K562 (cell line): ENCODE data around the gene CCDC78. TPM values are rescaled to one million over a fixed set of nuclear protein-coding genes. Genes with fewer than 3 reads are reported as not detected.
A peak's percentile ranks its signal among the peaks of the same experiment; 100 is the strongest.

Experiments
- CEBPG ChIP-seq, 3 experiments: fragments of 200-800 bp in 1 of 3; sonication (Bioruptor generic) in 1 of 3; sonication (generic) in 1 of 3; formaldehyde crosslinking in 1 of 3; IDR thresholded peaks in 2 of 3; conservative IDR thresholded peaks in 1 of 3; 2 replicates each; pipeline versions ENCODE4 v1.6.1 to v1.8.0; 2016 to 2022; ENCODE audit warnings: missing compliant biosample characterization in 2 of 3, missing genetic modification characterization in 2 of 3, mild to moderate bottlenecking in 1 of 3, missing genetic modification reagents in 1 of 3
- CREB1 ChIP-seq, 2 experiments: sonication (generic) in 1 of 2; formaldehyde crosslinking in 1 of 2; IDR thresholded peaks; 2 replicates each; pipeline versions ENCODE4 v1.6.1 to v1.8.0; 2012 to 2022; ENCODE audit warnings: inconsistent platforms in 1 of 2, mild to moderate bottlenecking in 1 of 2, missing genetic modification reagents in 1 of 2, moderate library complexity in 1 of 2
- DPF2 ChIP-seq: fragments of 450-650 bp; IDR thresholded peaks from 2 replicates; pipeline ENCODE4 v1.6.1; 2016
- ETS2 ChIP-seq: IDR thresholded peaks from 2 replicates; pipeline ENCODE4 v1.6.1; 2016; ENCODE audit warnings: borderline replicate concordance, missing genetic modification characterization, mild to moderate bottlenecking, moderate library complexity, missing compliant biosample characterization; ENCODE audit not compliant: poor library complexity, severe bottlenecking
- FOXJ3 ChIP-seq: sonication (generic); formaldehyde crosslinking; IDR thresholded peaks from 2 replicates; pipeline ENCODE4 v1.4.0; 2020; ENCODE audit warnings: mild to moderate bottlenecking, missing genetic modification reagents
- HMG20A ChIP-seq: fragments of 450-650 bp; formaldehyde crosslinking; conservative IDR thresholded peaks from 2 replicates; pipeline ENCODE4 v1.4.0; 2020; ENCODE audit warnings: mild to moderate bottlenecking, mixed read lengths
- JUNB ChIP-seq: fragments of 450-650 bp; formaldehyde crosslinking; conservative IDR thresholded peaks from 2 replicates; pipeline ENCODE4 v1.4.0; 2020; ENCODE audit warnings: mild to moderate bottlenecking
- KAT8 ChIP-seq: fragments of 450-650 bp; IDR thresholded peaks from 2 replicates; pipeline ENCODE4 v1.6.1; 2016; ENCODE audit warnings: low read depth, mild to moderate bottlenecking
- MXI1 ChIP-seq: IDR thresholded peaks from 2 replicates; pipeline ENCODE4 v1.6.1; 2011; ENCODE audit warnings: low read depth, mild to moderate bottlenecking, improper control_type of control experiment, low read length
- MYNN ChIP-seq, 2 experiments: sonication (generic); formaldehyde crosslinking in 1 of 2; IDR thresholded peaks; 2 replicates each; pipeline versions ENCODE4 v1.5.0 to v1.6.1; 2016 to 2020; ENCODE audit warnings: antibody characterized with exemption in 1 of 2, missing genetic modification reagents in 1 of 2
- NFIC ChIP-seq: fragments of 450-650 bp; IDR thresholded peaks from 2 replicates; pipeline ENCODE4 v1.6.1; 2017; ENCODE audit warnings: mild to moderate bottlenecking, inconsistent platforms
- PCBP2 ChIP-seq: fragments of 200-400 bp; formaldehyde crosslinking; IDR thresholded peaks from 2 replicates; pipeline ENCODE4 v1.6.1; 2018; ENCODE audit warnings: low read length, low read depth, mild to moderate bottlenecking, moderate library complexity; ENCODE audit not compliant: poor library complexity, severe bottlenecking
- PHTF2 ChIP-seq: fragments of 250-450 bp; sonication (Bioruptor Pico); IDR thresholded peaks from 2 replicates; pipeline ENCODE4 v1.5.0; 2021; ENCODE audit warnings: mild to moderate bottlenecking
- POLR2B ChIP-seq: fragments of 450-650 bp; IDR thresholded peaks from 2 replicates; pipeline ENCODE4 v1.6.1; 2018; ENCODE audit warnings: low read depth; ENCODE audit not compliant: partially characterized antibody
- RAD51 ChIP-seq: fragments of 450-650 bp; IDR thresholded peaks from 2 replicates; pipeline ENCODE4 v1.7.1; 2016; ENCODE audit warnings: low read depth, mild to moderate bottlenecking, borderline replicate concordance
- RFX5 ChIP-seq: IDR thresholded peaks from 2 replicates; pipeline ENCODE4 v1.6.1; 2011; ENCODE audit warnings: low read depth, mild to moderate bottlenecking, improper control_type of control experiment, low read length
- RHOXF2B ChIP-seq: fragments of 250-450 bp; sonication (Bioruptor Pico); conservative IDR thresholded peaks from 2 replicates; pipeline ENCODE4 v1.5.1; 2021
- TCF7 ChIP-seq: sonication (generic); IDR thresholded peaks from 2 replicates; pipeline ENCODE4 v1.6.1; 2016; ENCODE audit warnings: antibody characterized with exemption, borderline replicate concordance
- TRIM24 ChIP-seq, 2 experiments: fragments of 450-650 bp; IDR thresholded peaks; 2 replicates each; pipeline ENCODE4 v1.6.1; 2016
- ZNF354B ChIP-seq: fragments of 250-450 bp; sonication (Bioruptor Pico); IDR thresholded peaks from 2 replicates; pipeline ENCODE4 v1.4.0; 2020
- ZNF436 ChIP-seq: fragments of 250-450, 450-650 bp; sonication (Bioruptor Pico); formaldehyde crosslinking; IDR thresholded peaks from 2 replicates; pipeline ENCODE4 v1.7.0; 2020; ENCODE audit warnings: mild to moderate bottlenecking
- ZNF696 ChIP-seq: fragments of 250-450 bp; sonication (Bioruptor Pico); conservative IDR thresholded peaks from 2 replicates; pipeline ENCODE4 v1.4.0; 2020; ENCODE audit warnings: mild to moderate bottlenecking, moderate library complexity
- ZNF766 ChIP-seq: fragments of 200-800 bp; sonication (Bioruptor generic); conservative IDR thresholded peaks from 2 replicates; pipeline ENCODE4 v1.6.1; 2016; ENCODE audit warnings: missing genetic modification characterization, missing compliant biosample characterization
- ZNF780A ChIP-seq: fragments of 250-450 bp; sonication (Bioruptor Pico); IDR thresholded peaks from 2 replicates; pipeline ENCODE4 v1.5.0; 2021; ENCODE audit warnings: mild to moderate bottlenecking
- polyA plus RNA-seq, 8 experiments: library from polyadenylated mRNA; depleted of rRNA in 4 of 8; stranded (reverse) in 5 of 8; unstranded in 3 of 8; fragments of >200 nt; fragmentation: Nextera tagmentation in 2 of 8; fragmentation: Illumina TruSeq in 1 of 8; extraction: Ambion mirVana in 2 of 8; extraction: Trizol in 1 of 8; gene quantifications; 2 replicates each; pipeline versions ENCODE4 v1.2.1 to v1.2.3, GENCODE V29; 2011 to 2014; ENCODE audit warnings: inconsistent platforms in 1 of 8, missing spikeins in 1 of 8
- total RNA-seq, 7 experiments: library from RNA; depleted of rRNA in 6 of 7; stranded (reverse); fragments of >200 nt in 6 of 7; fragmentation: Illumina TruSeq in 2 of 7; extraction: Trizol in 2 of 7; gene quantifications; 2 replicates each; pipeline versions ENCODE4 v1.2.1 to v1.2.3, GENCODE V29; 2011 to 2021; ENCODE audit warnings: low replicate concordance in 1 of 7
- TF ChIP-seq, protein P1 (sequence below): fragments of 450-650 bp; IDR thresholded peaks from 2 replicates; pipeline ENCODE4 v1.6.1; 2014; ENCODE audit warnings: low read depth, mild to moderate bottlenecking, moderate library complexity, borderline replicate concordance
- TF ChIP-seq, protein P2 (sequence below), 2 experiments: fragments of 450-650 bp; conservative IDR thresholded peaks; 2 replicates each; pipeline ENCODE4 v1.6.1; 2017; ENCODE audit warnings: mild to moderate bottlenecking in 2 of 2, moderate library complexity in 2 of 2

CCDC78 gene
- total and polyA plus RNA-seq, 9 of the 15 experiments (the other 6 are each of a cell fraction or from before 2014, with no cell fraction given) = 0.24 to 17.7 (median 2.9) TPM

DNA sequence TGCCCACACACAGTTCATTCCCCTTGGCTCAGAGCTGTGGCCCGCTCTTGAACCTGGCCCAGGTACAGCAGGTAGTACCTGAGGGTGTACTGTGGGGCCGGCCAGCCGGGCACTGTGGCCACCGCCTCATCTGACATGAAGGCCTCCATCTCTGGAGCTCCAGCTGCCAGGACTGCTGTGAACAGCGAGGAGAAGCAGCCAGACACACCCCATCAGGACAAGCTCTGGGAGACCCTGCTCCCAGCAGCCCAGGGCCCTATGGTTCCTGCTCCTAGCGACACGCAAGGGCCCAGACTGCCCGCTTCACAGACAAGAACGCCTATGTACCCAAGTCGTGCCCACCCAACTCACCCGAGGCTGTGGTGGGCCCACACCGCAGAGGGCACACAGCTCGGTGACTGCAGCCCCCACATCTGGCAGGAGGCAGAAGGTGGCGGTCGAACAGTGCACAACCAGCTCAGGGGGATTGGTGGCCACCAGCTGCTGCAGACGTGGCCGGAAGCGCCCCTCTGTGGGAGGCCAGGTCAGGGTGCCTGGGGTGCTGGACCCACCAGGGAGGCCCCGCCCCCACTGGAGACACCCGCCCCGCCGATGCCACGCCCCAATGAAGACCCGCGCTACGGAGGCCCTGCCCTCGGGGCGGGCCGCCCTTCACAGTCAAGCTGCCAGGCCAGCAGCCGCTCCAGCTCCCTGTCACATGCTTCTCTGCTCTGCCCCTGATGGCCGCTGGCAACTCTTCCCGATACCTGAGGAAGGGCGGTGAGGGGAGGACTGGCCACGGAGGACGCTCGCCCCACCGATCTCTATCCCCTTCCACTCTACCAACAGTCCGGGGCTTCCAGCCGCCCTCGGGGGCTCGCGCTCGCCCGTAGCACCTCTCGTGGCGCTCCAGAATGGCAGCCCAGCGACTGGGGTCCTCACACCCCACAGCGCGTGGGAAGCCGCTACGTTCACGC is 47.1 kb downstream of the CCDC78 start (continued):
- TF ChIP-seq MYNN (IDR thresholded peaks at IDR 0.05) (no peak), MYNN (CRISPR knock-in tag; IDR thresholded peaks at IDR 0.05) (no peak; the same call in 1 of the 2 replicates), ZNF696 (CRISPR knock-in tag) (no peak), FOXJ3 (CRISPR knock-in tag) (no peak), TCF7 (no peak), DPF2 (peak; percentile 40; the same call in 1 of the 2 replicates), MXI1 (no peak), HMG20A (CRISPR knock-in tag) (no peak), ZNF780A (no peak), JUNB (CRISPR knock-in tag) (no peak), NFIC (no peak; the same call in 1 of the 2 replicates), TRIM24 (IDR thresholded peaks at IDR 0.05) (no peak), CEBPG (CRISPR knock-in tag; IDR thresholded peaks at IDR 0.05) (no peak), CEBPG (tag; conservative IDR thresholded peaks at IDR 0.05 in 1 of 2, IDR thresholded peaks at IDR 0.05 in 1 of 2) (no peak), ZNF766 (CRISPR knock-in tag) (no peak), PCBP2 (no peak), ETS2 (tag) (no peak), ZNF436 (CRISPR knock-in tag) (no peak), POLR2B (peak; percentile 65), PHTF2 (no peak), RAD51 (peak; percentile 26; the same call in 1 of the 2 replicates), RFX5 (no peak), CREB1 (IDR thresholded peaks at IDR 0.05) (no peak), CREB1 (CRISPR knock-in tag; IDR thresholded peaks at IDR 0.05) (0 out of 2 replicates have a peak, but pooled peaks have one; percentile 2), ZNF354B (CRISPR knock-in tag) (no peak), KAT8 (no peak), RHOXF2B (no peak)
- TF ChIP-seq, protein P1, sequence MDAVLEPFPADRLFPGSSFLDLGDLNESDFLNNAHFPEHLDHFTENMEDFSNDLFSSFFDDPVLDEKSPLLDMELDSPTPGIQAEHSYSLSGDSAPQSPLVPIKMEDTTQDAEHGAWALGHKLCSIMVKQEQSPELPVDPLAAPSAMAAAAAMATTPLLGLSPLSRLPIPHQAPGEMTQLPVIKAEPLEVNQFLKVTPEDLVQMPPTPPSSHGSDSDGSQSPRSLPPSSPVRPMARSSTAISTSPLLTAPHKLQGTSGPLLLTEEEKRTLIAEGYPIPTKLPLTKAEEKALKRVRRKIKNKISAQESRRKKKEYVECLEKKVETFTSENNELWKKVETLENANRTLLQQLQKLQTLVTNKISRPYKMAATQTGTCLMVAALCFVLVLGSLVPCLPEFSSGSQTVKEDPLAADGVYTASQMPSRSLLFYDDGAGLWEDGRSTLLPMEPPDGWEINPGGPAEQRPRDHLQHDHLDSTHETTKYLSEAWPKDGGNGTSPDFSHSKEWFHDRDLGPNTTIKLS = no peak; the same call in 1 of the 2 replicates
- TF ChIP-seq, protein P2, sequence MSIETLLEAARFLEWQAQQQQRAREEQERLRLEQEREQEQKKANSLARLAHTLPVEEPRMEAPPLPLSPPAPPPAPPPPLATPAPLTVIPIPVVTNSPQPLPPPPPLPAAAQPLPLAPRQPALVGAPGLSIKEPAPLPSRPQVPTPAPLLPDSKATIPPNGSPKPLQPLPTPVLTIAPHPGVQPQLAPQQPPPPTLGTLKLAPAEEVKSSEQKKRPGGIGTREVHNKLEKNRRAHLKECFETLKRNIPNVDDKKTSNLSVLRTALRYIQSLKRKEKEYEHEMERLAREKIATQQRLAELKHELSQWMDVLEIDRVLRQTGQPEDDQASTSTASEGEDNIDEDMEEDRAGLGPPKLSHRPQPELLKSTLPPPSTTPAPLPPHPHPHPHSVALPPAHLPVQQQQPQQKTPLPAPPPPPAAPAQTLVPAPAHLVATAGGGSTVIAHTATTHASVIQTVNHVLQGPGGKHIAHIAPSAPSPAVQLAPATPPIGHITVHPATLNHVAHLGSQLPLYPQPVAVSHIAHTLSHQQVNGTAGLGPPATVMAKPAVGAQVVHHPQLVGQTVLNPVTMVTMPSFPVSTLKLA (conservative IDR thresholded peaks at IDR 0.05) = peak in 1 of 2 experiments; percentile 55; a peak in 3 of 4 replicates
